ENCODE data around the gene ZNF300.
"Not testable (repeated sequence)": the region's sequence is repeated elsewhere in the genome, so short reads cannot be mapped to it uniquely, and the experiment has no call there.

The ZNF300 gene

GRCh38 chr5:150846308-150846653 lies 58.5 kb downstream of the ZNF300 start, which contains the start of gene IRGM:
IRGM (plus strand) TSS chr5:150846521; CDS start chr5:150848124, 1,603 bp downstream.
- not testable (repeated sequence) for H4K91ac ChIP-seq (ENCODE audit: low read depth, low read length, poor library complexity); H3K18ac ChIP-seq (ENCODE audit: low read length); H3K9ac ChIP-seq (ENCODE audit: low read depth, low read length, poor library complexity); H2AK5ac ChIP-seq (ENCODE audit: low read depth, low read length); H3K9me3 ChIP-seq (replicated peaks in 1 of 2; ENCODE audit: control insufficient read depth in 2 of 2, insufficient read depth in 1 of 2, low read depth in 1 of 2, low read length in 2 of 2); H3K27me3 ChIP-seq (ENCODE audit: control insufficient read depth in 3 of 3, insufficient read depth in 3 of 3, low read depth in 1 of 3, low read length in 3 of 3); DNase-seq (ENCODE audit: low spot score); H3K27ac ChIP-seq (replicated peaks; ENCODE audit: low read length); H2BK5ac ChIP-seq (ENCODE audit: low read length); H2AFZ ChIP-seq (ENCODE audit: low read length); H3K79me1 ChIP-seq (ENCODE audit: low read depth, low read length); H3K23ac ChIP-seq (ENCODE audit: low read depth, low read length, poor library complexity); H3K4me3 ChIP-seq (ENCODE audit: low read length in 2 of 2); H2BK12ac ChIP-seq (ENCODE audit: low read length); H3K4me1 ChIP-seq (ENCODE audit: control insufficient read depth in 2 of 2, insufficient read depth in 1 of 2, low read depth in 1 of 2, low read length in 2 of 2); H2BK120ac ChIP-seq (ENCODE audit: low read depth, low read length); H3K4me2 ChIP-seq (ENCODE audit: insufficient read depth, low read length, poor library complexity, severe bottlenecking); H3K36me3 ChIP-seq (replicated peaks in 1 of 2; ENCODE audit: control insufficient read depth in 2 of 2, insufficient read depth in 2 of 2, low read length in 2 of 2); H2BK15ac ChIP-seq (ENCODE audit: low read length); H3K14ac ChIP-seq (ENCODE audit: low read length); H4K8ac ChIP-seq (ENCODE audit: low read depth, low read length); H3K4ac ChIP-seq (ENCODE audit: low read length)
- no CpG with 5 or more reads among the region's 3 CpGs for WGBS, 2 donors (ENCODE audit: extremely low coverage in 2 of 2, insufficient read length in 2 of 2, insufficient replicate concordance in 1 of 2)

GRCh38 chr5:150845185-150845859 lies 59.5 kb downstream of the ZNF300 start:
- H3K14ac ChIP-seq (ENCODE audit: low read length); DNase-seq (ENCODE audit: low spot score); H3K4ac ChIP-seq (ENCODE audit: low read length); H2AFZ ChIP-seq (ENCODE audit: low read length); H2BK12ac ChIP-seq (ENCODE audit: low read length); H4K91ac ChIP-seq (ENCODE audit: low read depth, low read length, poor library complexity); H2AK5ac ChIP-seq (ENCODE audit: low read depth, low read length); H2BK15ac ChIP-seq (ENCODE audit: low read length); H3K36me3 ChIP-seq (replicated peaks in 1 of 2; ENCODE audit: control insufficient read depth in 2 of 2, insufficient read depth in 2 of 2, low read length in 2 of 2); H3K4me2 ChIP-seq (ENCODE audit: insufficient read depth, low read length, poor library complexity, severe bottlenecking); H2BK120ac ChIP-seq (ENCODE audit: low read depth, low read length); H3K9me3 ChIP-seq (replicated peaks in 1 of 2; ENCODE audit: control insufficient read depth in 2 of 2, insufficient read depth in 1 of 2, low read depth in 1 of 2, low read length in 2 of 2); H3K4me3 ChIP-seq (ENCODE audit: low read length in 2 of 2); H3K18ac ChIP-seq (ENCODE audit: low read length); H2BK5ac ChIP-seq (ENCODE audit: low read length); H3K79me1 ChIP-seq (ENCODE audit: low read depth, low read length); H3K4me1 ChIP-seq (ENCODE audit: control insufficient read depth in 2 of 2, insufficient read depth in 1 of 2, low read depth in 1 of 2, low read length in 2 of 2); H3K27ac ChIP-seq (replicated peaks; ENCODE audit: low read length); H3K23ac ChIP-seq (ENCODE audit: low read depth, low read length, poor library complexity); H3K27me3 ChIP-seq (ENCODE audit: control insufficient read depth in 3 of 3, insufficient read depth in 3 of 3, low read depth in 1 of 3, low read length in 3 of 3); H4K8ac ChIP-seq (ENCODE audit: low read depth, low read length); H3K9ac ChIP-seq (ENCODE audit: low read depth, low read length, poor library complexity): not testable (repeated sequence)
- no CpG with 5 or more reads among the region's 32 CpGs for WGBS, 2 donors (ENCODE audit: extremely low coverage in 2 of 2, insufficient read length in 2 of 2, insufficient replicate concordance in 1 of 2)

Data from neuronal stem cell (in vitro differentiated cells).